ENCODE data around the gene AJAP1. TPM values are rescaled to one million over a fixed set of nuclear protein-coding genes. Genes with fewer than 3 reads are reported as not detected.

AJAP1 gene
- total RNA-seq, 1 experiment from 2014 or later, result not detected

GRCh38 chr1:4693891-4694290, 39.5 kb downstream of the AJAP1 start:
- ATAC-seq (no peak), DNase-seq (ENCODE audit: low read depth, low spot score) (no peak)
- Histone ChIP-seq H3K4me2 (ENCODE audit: low read length) (no peak overlapping the region), H4K20me1 (ENCODE audit: insufficient read depth) (no peaks in the 10 kb centered on the region), H3K9ac (ENCODE audit: low read length) (no peak overlapping the region), H3K27me3 (ENCODE audit: insufficient read depth, low read length) (no peaks in the 10 kb centered on the region), H2AFZ (ENCODE audit: low read depth, low read length, poor library complexity, severe bottlenecking) (no peak overlapping the region), H3K9me3 (ENCODE audit: control insufficient read depth in 1 of 2, insufficient read depth in 1 of 2, low read depth in 1 of 2, low read length in 2 of 2) (no peaks in the 10 kb centered on the region; a peak in 2 of 4 replicates), H3K79me2 (ENCODE audit: insufficient read depth, low read length) (no peaks in the 10 kb centered on the region), H3K36me3 (ENCODE audit: control insufficient read depth in 1 of 2, insufficient read depth in 2 of 2, low read length in 2 of 2) (no peaks in the 10 kb centered on the region), H3K4me3 (replicated peaks in 1 of 2; ENCODE audit: low read depth in 1 of 2, low read length in 2 of 2) (no peak overlapping the region), H3K4me1 (ENCODE audit: control insufficient read depth in 1 of 2, insufficient read depth in 2 of 2, low read length in 2 of 2) (no peaks in the 10 kb centered on the region), H3K27ac (ENCODE audit: low read depth, low read length) (no peak overlapping the region), H3K9me2 (ENCODE audit: insufficient read depth) (no peaks in the 10 kb centered on the region)
- RAD21 ChIA-PET (ENCODE audit: low non-redundant PET in 1 of 2, low total read pairs in 2 of 2, uncharacterized antibody in 2 of 2, unreplicated experiment in 2 of 2), result no interaction called here
- TF ChIP-seq POLR2A (IDR thresholded peaks at IDR 0.05; ENCODE audit: borderline replicate concordance, extremely low read depth, insufficient read depth, insufficient read length) (no peak), CBX3 (IDR thresholded peaks at IDR 0.05; ENCODE audit: low read depth) (no peak), EGR1 (IDR thresholded peaks at IDR 0.05; ENCODE audit: low read depth) (no peak), SRF (IDR thresholded peaks at IDR 0.05; ENCODE audit: low read depth) (no peak), SIN3A (IDR thresholded peaks at IDR 0.05; ENCODE audit: low read depth) (no peak), JUND (IDR thresholded peaks at IDR 0.05) (no peak), ZNF274 (IDR thresholded peaks at IDR 0.05; ENCODE audit: low read depth, low read length) (no peak), TCF7L2 (IDR thresholded peaks at IDR 0.05; ENCODE audit: borderline replicate concordance, extremely low read depth, insufficient read depth, insufficient read length) (no peak), EZH2phosphoT487 (IDR thresholded peaks at IDR 0.05; ENCODE audit: borderline replicate concordance) (no peak), POLR2AphosphoS5 (IDR thresholded peaks at IDR 0.05; ENCODE audit: low read depth, low read length) (no peak), FOSL1 (IDR thresholded peaks at IDR 0.05; ENCODE audit: low read depth) (no peak), RAD21 (IDR thresholded peaks at IDR 0.05; ENCODE audit: low read depth) (no peak), SP1 (IDR thresholded peaks at IDR 0.05; ENCODE audit: low read depth) (no peak), ZFX (IDR thresholded peaks at IDR 0.05) (no peak), YY1 (IDR thresholded peaks at IDR 0.05; ENCODE audit: extremely low read depth, insufficient replicate concordance, low read depth, low read length) (no peak), CEBPB (IDR thresholded peaks at IDR 0.05; ENCODE audit: low read depth) (no peak)
- TF ChIP-seq, protein P1, sequence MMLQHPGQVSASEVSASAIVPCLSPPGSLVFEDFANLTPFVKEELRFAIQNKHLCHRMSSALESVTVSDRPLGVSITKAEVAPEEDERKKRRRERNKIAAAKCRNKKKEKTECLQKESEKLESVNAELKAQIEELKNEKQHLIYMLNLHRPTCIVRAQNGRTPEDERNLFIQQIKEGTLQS (IDR thresholded peaks at IDR 0.05), result no peak
- TF ChIP-seq, protein P2, sequence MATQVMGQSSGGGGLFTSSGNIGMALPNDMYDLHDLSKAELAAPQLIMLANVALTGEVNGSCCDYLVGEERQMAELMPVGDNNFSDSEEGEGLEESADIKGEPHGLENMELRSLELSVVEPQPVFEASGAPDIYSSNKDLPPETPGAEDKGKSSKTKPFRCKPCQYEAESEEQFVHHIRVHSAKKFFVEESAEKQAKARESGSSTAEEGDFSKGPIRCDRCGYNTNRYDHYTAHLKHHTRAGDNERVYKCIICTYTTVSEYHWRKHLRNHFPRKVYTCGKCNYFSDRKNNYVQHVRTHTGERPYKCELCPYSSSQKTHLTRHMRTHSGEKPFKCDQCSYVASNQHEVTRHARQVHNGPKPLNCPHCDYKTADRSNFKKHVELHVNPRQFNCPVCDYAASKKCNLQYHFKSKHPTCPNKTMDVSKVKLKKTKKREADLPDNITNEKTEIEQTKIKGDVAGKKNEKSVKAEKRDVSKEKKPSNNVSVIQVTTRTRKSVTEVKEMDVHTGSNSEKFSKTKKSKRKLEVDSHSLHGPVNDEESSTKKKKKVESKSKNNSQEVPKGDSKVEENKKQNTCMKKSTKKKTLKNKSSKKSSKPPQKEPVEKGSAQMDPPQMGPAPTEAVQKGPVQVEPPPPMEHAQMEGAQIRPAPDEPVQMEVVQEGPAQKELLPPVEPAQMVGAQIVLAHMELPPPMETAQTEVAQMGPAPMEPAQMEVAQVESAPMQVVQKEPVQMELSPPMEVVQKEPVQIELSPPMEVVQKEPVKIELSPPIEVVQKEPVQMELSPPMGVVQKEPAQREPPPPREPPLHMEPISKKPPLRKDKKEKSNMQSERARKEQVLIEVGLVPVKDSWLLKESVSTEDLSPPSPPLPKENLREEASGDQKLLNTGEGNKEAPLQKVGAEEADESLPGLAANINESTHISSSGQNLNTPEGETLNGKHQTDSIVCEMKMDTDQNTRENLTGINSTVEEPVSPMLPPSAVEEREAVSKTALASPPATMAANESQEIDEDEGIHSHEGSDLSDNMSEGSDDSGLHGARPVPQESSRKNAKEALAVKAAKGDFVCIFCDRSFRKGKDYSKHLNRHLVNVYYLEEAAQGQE (IDR thresholded peaks at IDR 0.05; ENCODE audit: low read depth), result no peak
- BruUV-seq (replicated peaks), result no TSS peak
- intact Hi-C loops (cut with micrococcal nuclease), result no loop called here
- CTCF ChIA-PET, result no interaction called here
- POLR2A ChIA-PET, result no interaction called here

Measured in HCT116 (cell line).